Right cardiac atrium (tissue), 5 donors: ENCODE measurements around the gene HTR7. TPM values are rescaled to one million over a fixed set of nuclear protein-coding genes. Genes with fewer than 3 reads are reported as not detected.
"Not testable (repeated sequence)": the region's sequence is repeated elsewhere in the genome, so short reads cannot be mapped to it uniquely, and the experiment has no call there.

Experiments used
- ATAC-seq, 2 donors: fragments of 200-7000 bp; cut with Tn5 transposase; one replicate each; pipeline versions ENCODE4 v1.8.0 to v1.9.1; 2020; ENCODE audit warnings: moderate library complexity in 2 of 2, mild to moderate bottlenecking in 1 of 2
- DNase-seq, 3 donors: peaks; one replicate each; pipeline ENCODE4 v3.0.0-alpha.2; 2020
- H3K27ac ChIP-seq: one replicate; pipeline ENCODE4 v1.5.1; 2013; ENCODE audit warnings: mild to moderate bottlenecking, low read length, control low read depth, moderate library complexity
- H3K27me3 ChIP-seq: one replicate; pipeline ENCODE4 v1.6.1; 2013; ENCODE audit not compliant: control insufficient read depth, insufficient read depth
- H3K4me1 ChIP-seq: one replicate; pipeline ENCODE4 v1.6.1; 2013; ENCODE audit warnings: low read length; ENCODE audit not compliant: control insufficient read depth, insufficient read depth
- H3K4me3 ChIP-seq: one replicate; pipeline ENCODE4 v1.5.1; 2013; ENCODE audit warnings: low read length, control low read depth
- H3K9me3 ChIP-seq: one replicate; pipeline ENCODE4 v1.6.1; 2013; ENCODE audit warnings: low read length; ENCODE audit not compliant: control insufficient read depth
- WGBS: extraction: QIAGEN DNeasy Blood & Tissue Kit; methylation state at CpG from one replicate; pipeline ENCODE4 v1.1.7; 2013; 5-methylcytosine and 5-hydroxymethylcytosine counted together
- intact Hi-C, 4 donors: fragments of 100-400 bp; cut with DNase I; formaldehyde crosslinking; loops; one replicate each; pipeline versions ENCODE4 v1.11.0 to v1.14.0; 2022 to 2023
- polyA plus RNA-seq: library from polyadenylated mRNA; stranded (reverse); fragments of 200-250 nt; gene quantifications from one replicate; pipeline ENCODE4 v1.2.3, GENCODE V29; 2013
- total RNA-seq, 4 donors: library from RNA; stranded (reverse); fragmentation: NEBNext Ultra II Directional; extraction: Animal tissue kit (Norgen Biotek cat#: 25700); gene quantifications; one replicate each; pipeline ENCODE4 v1.2.1, GENCODE V29; 2021
- donor health status: healthy with polysubstance abuse.
- donor health status: DM: no; HTN: yes; CAD: no.
- donor health status: DM: no; HTN: no; CAD: no.
- donor health status: DM: no; HTN: yes; CAD: no; lungs with severe emphysema.
- donor health status: DM: yes; HTN: yes; CAD: no.

Gene HTR7
- total and polyA plus RNA-seq, 5 donors = 0.14 to 0.58 (median 0.20) TPM

- no peak for ATAC-seq
- intact Hi-C loops = no loop called here
Observed at GRCh38 chr10:90832111-90832510, 25.7 kb downstream of the HTR7 start.

GRCh38 chr10:90822508-90822907, 35.3 kb downstream of the HTR7 start:
- H3K9me3 ChIP-seq = peaks cover 3% of the 10 kb centered on the region
- no peak overlapping the region for H3K27ac ChIP-seq
- DNase-seq = no peak
- no peak overlapping the region for H3K4me3 ChIP-seq
- H3K4me1 ChIP-seq = no peaks in the 10 kb centered on the region
- intact Hi-C loops = no loop called here
- WGBS = 74% methylated on average over 1 of the region's 1 CpG
- H3K27me3 ChIP-seq = no peaks in the 10 kb centered on the region
- no peak for ATAC-seq

More at GRCh38 chr10:90832111-90832510, 25.7 kb downstream of the HTR7 start:
- H3K4me1 ChIP-seq = no peaks in the 10 kb centered on the region
- H3K27ac ChIP-seq = no peak overlapping the region
- H3K27me3 ChIP-seq = no peaks in the 10 kb centered on the region
- no peaks in the 10 kb centered on the region for H3K9me3 ChIP-seq
- H3K4me3 ChIP-seq = no peak overlapping the region
- 90% methylated on average over 17 of the region's 17 CpGs for WGBS
- DNase-seq = no peak

GRCh38 chr10:90821864-90822263, 36.0 kb downstream of the HTR7 start:
- intact Hi-C loops = not testable (repeated sequence)

GRCh38 chr10:90819911-90820310, 37.9 kb downstream of the HTR7 start:
- Histone ChIP-seq H3K4me3 (no peak overlapping the region), H3K27me3 (no peaks in the 10 kb centered on the region), H3K27ac (no peak overlapping the region), H3K4me1 (no peaks in the 10 kb centered on the region), H3K9me3 (peaks cover under 1% of the 10 kb centered on the region)
- intact Hi-C loops = no loop called here
- DNase-seq = no peak
- no peak for ATAC-seq

More at GRCh38 chr10:90821864-90822263, 36.0 kb downstream of the HTR7 start:
- DNase-seq, H3K27me3 ChIP-seq, H3K4me3 ChIP-seq, ATAC-seq, H3K27ac ChIP-seq, H3K9me3 ChIP-seq, H3K4me1 ChIP-seq: not testable (repeated sequence)
- 46% methylated on average over 1 of the region's 1 CpG for WGBS

GRCh38 chr10:90818736-90819135, 39.1 kb downstream of the HTR7 start:
- no peak for ATAC-seq
- DNase-seq = no peak
- WGBS = 63% methylated on average over 1 of the region's 1 CpG
- no peaks in the 10 kb centered on the region for H3K4me1 ChIP-seq
- H3K27me3 ChIP-seq = no peaks in the 10 kb centered on the region
- no peaks in the 10 kb centered on the region for H3K9me3 ChIP-seq
- no peak overlapping the region for H3K27ac ChIP-seq
- no peak overlapping the region for H3K4me3 ChIP-seq
- intact Hi-C loops = no loop called here

GRCh38 chr10:90817128-90817889, 40.5 kb downstream of the HTR7 start:
- Histone ChIP-seq H3K27ac (no peak overlapping the region), H3K9me3 (no peaks in the 10 kb centered on the region), H3K27me3 (no peaks in the 10 kb centered on the region), H3K4me1 (no peaks in the 10 kb centered on the region), H3K4me3 (no peak overlapping the region)
- intact Hi-C loops = no loop called here
- DNase-seq (no peak), ATAC-seq (no peak)
- 85% methylated on average over 2 of the region's 2 CpGs for WGBS

- intact Hi-C loops = no loop called here
- Histone ChIP-seq H3K27me3 (no peaks in the 10 kb centered on the region), H3K4me1 (no peaks in the 10 kb centered on the region), H3K27ac (no peak overlapping the region), H3K4me3 (no peak overlapping the region), H3K9me3 (no peaks in the 10 kb centered on the region)
- DNase-seq (no peak), ATAC-seq (no peak)
- WGBS = 81% methylated on average over 5 of the region's 5 CpGs
Observed at GRCh38 chr10:90816466-90816865, 41.4 kb downstream of the HTR7 start.

GRCh38 chr10:90813594-90814365, 44.1 kb downstream of the HTR7 start:
- H3K9me3 ChIP-seq = no peaks in the 10 kb centered on the region
- ATAC-seq (no peak), DNase-seq (no peak)
- no peak overlapping the region for H3K4me3 ChIP-seq
- WGBS = 93% methylated on average over 7 of the region's 7 CpGs
- H3K27ac ChIP-seq = no peak overlapping the region
- no peaks in the 10 kb centered on the region for H3K27me3 ChIP-seq
- intact Hi-C loops = no loop called here
- H3K4me1 ChIP-seq = no peaks in the 10 kb centered on the region

- H3K4me3 ChIP-seq, intact Hi-C loops, ATAC-seq, H3K27ac ChIP-seq, DNase-seq, H3K27me3 ChIP-seq, H3K9me3 ChIP-seq, H3K4me1 ChIP-seq: not testable (repeated sequence)
- WGBS = 86% methylated on average over 4 of the region's 4 CpGs
Observed at GRCh38 chr10:90807106-90807505, 50.7 kb downstream of the HTR7 start.

- Histone ChIP-seq H3K4me1 (no peaks in the 10 kb centered on the region), H3K27ac (no peak overlapping the region), H3K4me3 (no peak overlapping the region), H3K9me3 (no peaks in the 10 kb centered on the region), H3K27me3 (no peaks in the 10 kb centered on the region)
- WGBS = 63% methylated on average over 1 of the region's 1 CpG
- DNase-seq (no peak), ATAC-seq (no peak)
- intact Hi-C loops = no loop called here
Observed at GRCh38 chr10:90806677-90807076, 51.2 kb downstream of the HTR7 start.

GRCh38 chr10:90805206-90805605, 52.6 kb downstream of the HTR7 start:
- Histone ChIP-seq H3K4me1 (no peaks in the 10 kb centered on the region), H3K9me3 (no peaks in the 10 kb centered on the region), H3K27ac (no peak overlapping the region), H3K4me3 (no peak overlapping the region), H3K27me3 (no peaks in the 10 kb centered on the region)
- 70% methylated on average over 1 of the region's 1 CpG for WGBS
- intact Hi-C loops = no loop called here
- DNase-seq = no peak
- ATAC-seq = no peak
